ENCODE measurements around the gene MAG. TPM values are rescaled to one million over a fixed set of nuclear protein-coding genes. Genes with fewer than 3 reads are reported as not detected.
A peak's percentile ranks its signal among the peaks of the same experiment; 100 is the strongest.

Gene MAG
- total and polyA plus RNA-seq, 9 of the 15 experiments (the other 6 are each of a cell fraction or from before 2014, with no cell fraction given) = 0.11 to 10.0 (median 1.6) TPM

- TF ChIP-seq ZNF77 (CRISPR knock-in tag; IDR thresholded peaks at IDR 0.05) (no peak), ZNF766 (CRISPR knock-in tag; conservative IDR thresholded peaks at IDR 0.05) (peak; percentile 66; the same call in 1 of the 2 replicates), BHLHE40 (IDR thresholded peaks at IDR 0.05; ENCODE audit: low read length) (peak; percentile 73), PCBP1 (IDR thresholded peaks at IDR 0.05; ENCODE audit: low read depth, low read length, poor library complexity, severe bottlenecking) (peak; percentile 97), SMAD4 (CRISPR knock-in tag; conservative IDR thresholded peaks at IDR 0.05) (peak; percentile 57), YY1 (IDR thresholded peaks at IDR 0.05; ENCODE audit: borderline replicate concordance in 1 of 3, control insufficient read depth in 1 of 3, extremely low read depth in 1 of 3, insufficient read depth in 3 of 3, insufficient read length in 1 of 3, insufficient replicate concordance in 2 of 3, low read depth in 1 of 3, low read length in 2 of 3) (peak; percentile 56 to 91 (median 85)), FOXJ2 (tag; IDR thresholded peaks at IDR 0.05) (peak; percentile 55; the same call in 1 of the 2 replicates), ERF (CRISPR knock-in tag; IDR thresholded peaks at IDR 0.05) (0 out of 2 replicates have a peak, but pooled peaks have one; percentile 20), TAF9B (IDR thresholded peaks at IDR 0.05; ENCODE audit: partially characterized antibody) (no peak), RBM17 (IDR thresholded peaks at IDR 0.05; ENCODE audit: borderline replicate concordance, low read depth, low read length) (no peak), POLR2G (IDR thresholded peaks at IDR 0.05; ENCODE audit: low read depth, low read length) (peak; percentile 68), MAZ (CRISPR knock-in tag; conservative IDR thresholded peaks at IDR 0.05 in 1 of 2, IDR thresholded peaks at IDR 0.05 in 1 of 2) (peak in 1 of 2 experiments; percentile 36; a peak in 1 of 4 replicates), HNRNPK (IDR thresholded peaks at IDR 0.05; ENCODE audit: low read depth, low read length, poor library complexity, severe bottlenecking) (peak; percentile 96), SMARCE1 (IDR thresholded peaks at IDR 0.05) (no peak), PHF8 (IDR thresholded peaks at IDR 0.05; ENCODE audit: borderline replicate concordance, low read length) (peak; percentile 27; the same call in 1 of the 2 replicates), MYC (IDR thresholded peaks at IDR 0.05; ENCODE audit: low read depth, low read length) (peak; percentile 53; the same call in 1 of the 2 replicates), MYC (CRISPR knock-in tag; IDR thresholded peaks at IDR 0.05; ENCODE audit: borderline replicate concordance, low read depth) (no peak), CXXC5 (CRISPR knock-in tag; IDR thresholded peaks at IDR 0.05) (peak; percentile 4), ZNF740 (CRISPR knock-in tag; IDR thresholded peaks at IDR 0.05) (no peak), ZNF740 (tag; IDR thresholded peaks at IDR 0.05) (peak in 1 of 2 experiments; percentile 86; a peak in 1 of 4 replicates), CREM (IDR thresholded peaks at IDR 0.05; ENCODE audit: low read depth) (0 out of 2 replicates have a peak, but pooled peaks have one; percentile 35), UBTF (IDR thresholded peaks at IDR 0.05; ENCODE audit: borderline replicate concordance in 1 of 2, low read depth in 2 of 2, low read length in 2 of 2) (0 out of 4 replicates have a peak, but pooled peaks of 1 of the 2 experiments have one; percentile 35), FOSL1 (tag; conservative IDR thresholded peaks at IDR 0.05) (0 out of 2 replicates have a peak, but pooled peaks have one; percentile 9)
Observed at GRCh38 chr19:35268536-35269437, 23.2 kb upstream of the MAG start, which contains the start of gene USF2 (continued).

All from K562 (cell line).